Mucosa of stomach (tissue), 1 donor: ENCODE results near the gene RPS6KA1.

Experiments
- H3K27me3 ChIP-seq: one replicate; pipeline ENCODE4 v1.7.0; 2013; ENCODE audit warnings: mild to moderate bottlenecking, low read length; ENCODE audit not compliant: control insufficient read depth, insufficient read depth
- H3K36me3 ChIP-seq: one replicate; pipeline ENCODE4 v1.7.0; 2013; ENCODE audit warnings: low read length; ENCODE audit not compliant: control insufficient read depth, insufficient read depth
- H3K4me1 ChIP-seq: one replicate; pipeline ENCODE4 v1.7.0; 2013; ENCODE audit warnings: mild to moderate bottlenecking, low read length; ENCODE audit not compliant: control insufficient read depth, insufficient read depth
- H3K4me3 ChIP-seq: one replicate; pipeline ENCODE4 v1.7.0; 2013; ENCODE audit warnings: low read length
- H3K9ac ChIP-seq: one replicate; pipeline ENCODE4 v1.7.0; 2013; ENCODE audit warnings: mild to moderate bottlenecking, low read length, moderate library complexity
- H3K9me3 ChIP-seq: one replicate; pipeline ENCODE4 v1.7.0; 2013; ENCODE audit warnings: mild to moderate bottlenecking, low read length, moderate library complexity; ENCODE audit not compliant: control insufficient read depth
- donor health status: Pancreatic carcinoma.

Gene RPS6KA1

DNA sequence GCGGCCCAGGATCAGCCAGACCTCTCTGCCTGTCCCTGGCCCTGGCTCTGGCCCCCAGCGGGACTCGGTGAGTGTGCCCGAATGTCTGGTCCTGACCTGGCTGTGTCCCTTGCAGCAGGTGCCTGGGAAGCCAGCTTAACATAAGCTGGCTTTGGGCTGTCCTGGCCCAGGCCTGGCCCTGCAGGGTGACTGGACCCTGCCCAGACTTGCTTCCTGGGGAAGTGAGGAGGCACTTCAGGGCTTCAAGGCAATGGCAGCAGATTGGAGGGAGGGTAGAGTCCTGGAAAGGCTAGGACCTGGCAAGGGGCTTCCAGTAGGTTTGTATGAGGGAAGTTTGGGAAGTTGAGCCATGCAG, 16.4 kb downstream of the RPS6KA1 start:
- H3K36me3 ChIP-seq, result no peaks in the 10 kb centered on the region
- H3K27me3 ChIP-seq, result no peaks in the 10 kb centered on the region
- peak overlapping the region; percentile 45 for H3K9ac ChIP-seq
- no peaks in the 10 kb centered on the region for H3K9me3 ChIP-seq
- H3K4me1 ChIP-seq, result peaks cover 5% of the 10 kb centered on the region
- H3K4me3 ChIP-seq, result no peak overlapping the region

DNA sequence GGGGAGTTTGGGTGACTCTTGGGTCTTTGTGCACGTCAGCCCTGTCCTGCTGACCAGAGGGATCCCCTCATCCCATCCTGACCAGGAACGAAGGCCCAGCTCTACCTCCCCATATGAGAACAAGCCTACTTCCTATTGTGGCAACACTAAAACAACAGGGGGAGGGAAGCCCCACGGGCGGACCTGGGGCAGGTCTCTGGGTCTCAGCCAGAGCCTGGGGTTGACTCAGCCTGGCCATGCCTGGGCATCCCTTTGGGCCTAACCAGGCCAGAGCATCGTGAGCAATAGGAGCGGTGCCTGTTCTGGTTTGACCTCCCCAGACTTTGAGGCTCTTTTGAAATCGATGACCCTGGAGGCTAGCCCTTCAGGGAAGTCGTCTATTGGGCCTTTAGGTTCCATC, 16.8 kb downstream of the RPS6KA1 start:
- Histone ChIP-seq H3K9ac (peak overlapping the region; percentile 45), H3K9me3 (no peaks in the 10 kb centered on the region), H3K36me3 (no peaks in the 10 kb centered on the region), H3K4me3 (no peak overlapping the region), H3K27me3 (no peaks in the 10 kb centered on the region), H3K4me1 (peaks cover 5% of the 10 kb centered on the region)

DNA sequence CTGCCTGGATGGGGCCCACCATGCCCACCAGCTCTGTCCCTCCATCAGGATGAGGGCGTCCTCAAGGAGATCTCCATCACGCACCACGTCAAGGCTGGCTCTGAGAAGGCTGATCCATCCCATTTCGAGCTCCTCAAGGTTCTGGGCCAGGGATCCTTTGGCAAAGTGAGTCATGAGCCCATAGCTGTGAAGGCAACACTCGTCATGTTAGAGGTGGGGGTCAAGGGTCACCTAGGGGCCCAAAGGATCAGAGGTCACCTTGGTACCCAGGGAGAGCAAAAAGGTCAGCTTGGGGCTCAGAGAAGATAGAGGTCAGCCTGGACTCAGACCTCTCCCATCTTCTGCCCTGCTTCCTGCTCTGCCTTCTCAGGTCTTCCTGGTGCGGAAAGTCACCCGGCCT, 17.3 kb downstream of the RPS6KA1 start:
- no peaks in the 10 kb centered on the region for H3K27me3 ChIP-seq
- H3K9ac ChIP-seq, result peak overlapping the region; percentile 45
- no peaks in the 10 kb centered on the region for H3K36me3 ChIP-seq
- H3K9me3 ChIP-seq, result no peaks in the 10 kb centered on the region
- no peak overlapping the region for H3K4me3 ChIP-seq
- H3K4me1 ChIP-seq, result peaks cover 5% of the 10 kb centered on the region

GRCh38 chr1:26548841-26549240, 19.3 kb downstream of the RPS6KA1 start:
- no peaks in the 10 kb centered on the region for H3K27me3 ChIP-seq
- H3K4me3 ChIP-seq, result no peak overlapping the region
- H3K9me3 ChIP-seq, result no peaks in the 10 kb centered on the region
- H3K4me1 ChIP-seq, result peaks cover 5% of the 10 kb centered on the region
- H3K9ac ChIP-seq, result no peak overlapping the region
- H3K36me3 ChIP-seq, result peaks cover 1% of the 10 kb centered on the region

DNA sequence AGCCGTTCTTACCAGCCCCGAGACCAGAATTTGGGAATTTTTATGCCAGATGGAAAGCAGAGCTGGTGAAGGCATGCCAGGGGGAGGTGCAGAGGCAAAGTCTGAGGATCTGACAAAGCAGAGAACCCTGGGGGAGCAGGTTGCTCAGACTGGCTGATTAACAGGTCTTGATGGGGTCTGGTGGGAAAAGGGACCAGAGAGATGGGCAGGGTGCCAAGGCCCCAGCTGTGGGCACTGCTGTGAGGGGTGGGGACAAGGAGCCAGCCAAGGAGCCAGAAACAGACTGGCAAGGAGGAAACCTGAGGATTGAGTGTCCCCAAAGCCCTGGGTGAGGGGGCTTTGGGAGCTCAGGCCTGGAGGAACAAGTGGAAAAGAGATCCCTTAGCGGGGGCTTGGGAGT, 21.4 kb downstream of the RPS6KA1 start:
- peaks cover 7% of the 10 kb centered on the region for H3K36me3 ChIP-seq
- peaks cover 5% of the 10 kb centered on the region for H3K4me1 ChIP-seq
- no peak overlapping the region for H3K9ac ChIP-seq
- H3K4me3 ChIP-seq, result no peak overlapping the region
- H3K9me3 ChIP-seq, result no peaks in the 10 kb centered on the region
- no peaks in the 10 kb centered on the region for H3K27me3 ChIP-seq

- Histone ChIP-seq H3K36me3 (peaks cover 7% of the 10 kb centered on the region), H3K4me3 (no peak overlapping the region), H3K27me3 (no peaks in the 10 kb centered on the region), H3K9ac (no peak overlapping the region), H3K9me3 (no peaks in the 10 kb centered on the region), H3K4me1 (no peaks in the 10 kb centered on the region)
Measured at GRCh38 chr1:26552720-26553119, 23.2 kb downstream of the RPS6KA1 start.

- no peak overlapping the region for H3K4me3 ChIP-seq
- no peaks in the 10 kb centered on the region for H3K4me1 ChIP-seq
- no peaks in the 10 kb centered on the region for H3K9me3 ChIP-seq
- peaks cover 7% of the 10 kb centered on the region for H3K36me3 ChIP-seq
- H3K9ac ChIP-seq, result no peak overlapping the region
- no peaks in the 10 kb centered on the region for H3K27me3 ChIP-seq
Measured at GRCh38 chr1:26553942-26554682, 24.6 kb downstream of the RPS6KA1 start.

GRCh38 chr1:26554781-26555180, 25.2 kb downstream of the RPS6KA1 start:
- no peak overlapping the region for H3K4me3 ChIP-seq
- no peaks in the 10 kb centered on the region for H3K9me3 ChIP-seq
- no peak overlapping the region for H3K9ac ChIP-seq
- peaks cover 7% of the 10 kb centered on the region for H3K36me3 ChIP-seq
- H3K4me1 ChIP-seq, result no peaks in the 10 kb centered on the region
- no peaks in the 10 kb centered on the region for H3K27me3 ChIP-seq

DNA sequence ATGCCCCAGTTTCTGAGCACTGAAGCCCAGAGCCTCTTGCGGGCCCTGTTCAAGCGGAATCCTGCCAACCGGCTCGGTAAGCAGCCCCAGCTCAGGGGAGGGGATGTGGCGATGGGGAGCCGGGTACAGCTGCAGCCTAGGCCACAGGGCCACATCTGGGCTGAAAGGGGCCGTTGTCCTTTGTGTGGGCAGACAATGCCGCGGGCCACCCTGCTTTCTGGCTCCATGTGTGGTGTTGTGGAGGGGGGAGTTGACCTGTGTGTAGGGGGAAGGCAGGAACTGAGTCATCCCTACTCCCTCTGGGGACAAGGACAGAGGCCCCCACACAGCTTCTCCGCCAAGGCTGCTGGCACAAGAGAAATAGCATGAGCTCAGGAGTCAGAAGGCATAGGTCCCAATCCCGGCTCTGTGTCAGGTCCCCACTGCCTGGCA, 26.0 kb downstream of the RPS6KA1 start:
- Histone ChIP-seq H3K9ac (no peak overlapping the region), H3K27me3 (no peaks in the 10 kb centered on the region), H3K4me1 (no peaks in the 10 kb centered on the region), H3K9me3 (no peaks in the 10 kb centered on the region), H3K4me3 (no peak overlapping the region), H3K36me3 (peaks cover 10% of the 10 kb centered on the region)

DNA sequence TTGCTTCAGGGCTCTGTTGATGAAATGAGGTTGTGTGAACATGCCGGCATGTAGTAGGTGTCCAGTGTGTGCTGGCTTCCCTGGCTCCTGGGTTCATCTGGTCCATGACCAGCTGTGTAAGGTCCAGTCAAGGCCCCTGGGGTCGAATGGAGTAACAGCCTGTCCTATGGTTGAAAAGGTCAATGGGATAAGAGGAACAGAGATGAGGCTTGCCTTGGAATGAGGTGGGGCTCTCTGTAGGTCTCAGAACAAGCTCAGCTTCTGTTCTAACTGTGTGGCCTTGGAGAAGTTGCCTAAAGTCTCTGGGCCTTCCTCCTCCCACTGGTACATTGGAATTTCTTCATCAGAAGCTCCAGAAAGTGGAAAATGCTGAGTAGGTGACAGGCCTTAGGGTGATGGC, 26.6 kb downstream of the RPS6KA1 start:
- Histone ChIP-seq H3K9ac (no peak overlapping the region), H3K4me1 (no peaks in the 10 kb centered on the region), H3K9me3 (no peaks in the 10 kb centered on the region), H3K27me3 (no peaks in the 10 kb centered on the region), H3K36me3 (peaks cover 15% of the 10 kb centered on the region), H3K4me3 (no peak overlapping the region)

DNA sequence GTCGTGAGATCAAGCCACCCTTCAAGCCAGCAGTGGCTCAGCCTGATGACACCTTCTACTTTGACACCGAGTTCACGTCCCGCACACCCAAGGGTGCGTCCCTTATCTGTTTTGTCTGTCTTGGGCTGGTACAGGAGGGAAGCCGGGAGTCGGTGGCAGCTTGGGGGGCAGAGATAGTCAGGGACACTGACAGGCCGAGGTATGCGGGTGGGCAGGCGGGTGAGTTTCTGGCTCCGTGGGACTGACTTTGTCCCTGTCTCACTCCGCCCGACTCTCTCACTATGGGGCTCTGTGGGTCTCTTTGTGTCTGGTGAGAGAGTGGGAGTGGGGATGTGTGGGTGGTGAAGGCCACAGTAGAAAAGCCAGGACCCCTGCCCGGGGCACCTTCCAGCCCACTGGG, 27.4 kb downstream of the RPS6KA1 start:
- H3K4me3 ChIP-seq, result no peak overlapping the region
- H3K27me3 ChIP-seq, result no peaks in the 10 kb centered on the region
- no peaks in the 10 kb centered on the region for H3K4me1 ChIP-seq
- no peak overlapping the region for H3K9ac ChIP-seq
- H3K9me3 ChIP-seq, result no peaks in the 10 kb centered on the region
- H3K36me3 ChIP-seq, result peaks cover 15% of the 10 kb centered on the region

GRCh38 chr1:26558685-26559048, 29.1 kb downstream of the RPS6KA1 start:
- Histone ChIP-seq H3K36me3 (peaks cover 15% of the 10 kb centered on the region), H3K4me1 (no peaks in the 10 kb centered on the region), H3K9me3 (no peaks in the 10 kb centered on the region), H3K9ac (no peak overlapping the region), H3K27me3 (no peaks in the 10 kb centered on the region), H3K4me3 (no peak overlapping the region)

DNA sequence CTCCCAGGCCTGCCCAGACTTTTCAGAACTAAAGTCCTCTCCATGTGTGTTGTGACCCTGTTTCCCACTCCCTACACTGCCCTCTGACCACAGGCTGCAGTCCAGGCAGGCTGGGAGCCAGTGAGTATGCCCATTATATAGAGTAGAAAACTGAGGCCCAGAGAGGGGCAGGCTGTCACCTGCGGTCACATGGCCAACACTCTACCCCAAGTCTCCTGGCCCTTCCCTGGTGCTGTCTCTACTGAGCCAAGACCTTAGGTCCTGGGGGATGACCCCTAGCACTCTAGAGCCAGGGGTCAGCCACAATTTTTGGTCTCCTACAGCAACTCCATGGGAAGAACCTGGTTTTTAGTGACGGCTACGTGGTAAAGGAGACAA, 30.8 kb downstream of the RPS6KA1 start:
- H3K4me1 ChIP-seq, result no peaks in the 10 kb centered on the region
- no peak overlapping the region for H3K4me3 ChIP-seq
- no peaks in the 10 kb centered on the region for H3K9me3 ChIP-seq
- H3K36me3 ChIP-seq, result peaks cover 8% of the 10 kb centered on the region
- H3K27me3 ChIP-seq, result no peaks in the 10 kb centered on the region
- no peak overlapping the region for H3K9ac ChIP-seq
